LNCaP clone FGC (cell line): ENCODE measurements around the gene SPRTN.

Source experiments
- DNase-seq: peaks from one replicate; pipeline ENCODE4 v3.0.0-alpha.2; 2011; ENCODE audit warnings: low read depth
- H3K4me3 ChIP-seq: 2 replicates; pipeline ENCODE4 v1.5.1; 2011; ENCODE audit warnings: mild to moderate bottlenecking, low read depth, low read length, control low read depth
- CTCF ChIP-seq: IDR thresholded peaks from 2 replicates; pipeline ENCODE4 v1.5.1; 2012; ENCODE audit warnings: mild to moderate bottlenecking; ENCODE audit not compliant: control insufficient read depth, insufficient read depth; ENCODE audit errors: extremely low read depth

The SPRTN gene

GRCh38 chr1:231386466-231386865, 48.4 kb downstream of the SPRTN start:
- peak; percentile 77 for DNase-seq
- no peak for TF ChIP-seq CTCF
- no peak overlapping the region for H3K4me3 ChIP-seq

- no peak for DNase-seq
- no peak overlapping the region for H3K4me3 ChIP-seq
- TF ChIP-seq CTCF: no peak
These were observed 49.9 kb downstream of the SPRTN start for GRCh38 chr1:231387770-231388669.

- no peak for DNase-seq
- TF ChIP-seq CTCF: no peak
- no peak overlapping the region for H3K4me3 ChIP-seq
These were observed 52.0 kb downstream of the SPRTN start for GRCh38 chr1:231390071-231390470.

GRCh38 chr1:231392389-231393131, 54.5 kb downstream of the SPRTN start:
- TF ChIP-seq CTCF: no peak
- DNase-seq: no peak
- H3K4me3 ChIP-seq: no peak overlapping the region

GRCh38 chr1:231393668-231394067, 55.6 kb downstream of the SPRTN start:
- DNase-seq: no peak
- no peak overlapping the region for H3K4me3 ChIP-seq
- TF ChIP-seq CTCF: no peak

GRCh38 chr1:231395076-231395997, 57.2 kb downstream of the SPRTN start:
- TF ChIP-seq CTCF: no peak
- H3K4me3 ChIP-seq: no peak overlapping the region
- no peak for DNase-seq
